Neural crest cell (in vitro differentiated cells): ENCODE data around the gene PTK7. TPM values are rescaled to one million over a fixed set of nuclear protein-coding genes. Genes with fewer than 3 reads are reported as not detected.

Experiments used
- DNase-seq: peaks from one replicate; pipeline ENCODE4 v3.0.0; 2021; ENCODE audit warnings: low read depth, mixed read lengths, low spot score
- H3K27ac Mint-ChIP-seq: one replicate; pipeline ENCODE4 v1.8.0; 2021; ENCODE audit warnings: mild to moderate bottlenecking, mixed read lengths; ENCODE audit not compliant: unreplicated experiment
- H3K27me3 Mint-ChIP-seq: 2 replicates; pipeline ENCODE4 v1.8.0; 2021; ENCODE audit warnings: low read depth, mild to moderate bottlenecking, mixed read lengths
- H3K36me3 Mint-ChIP-seq: 2 replicates; pipeline ENCODE4 v1.8.0; 2021; ENCODE audit warnings: low read depth, mild to moderate bottlenecking, mixed read lengths
- H3K4me1 Mint-ChIP-seq: 2 replicates; pipeline ENCODE4 v1.8.0; 2021; ENCODE audit warnings: mixed read lengths
- H3K4me3 Mint-ChIP-seq: one replicate; pipeline ENCODE4 v1.8.0; 2021; ENCODE audit warnings: mild to moderate bottlenecking, mixed read lengths
- H3K9me3 Mint-ChIP-seq: 2 replicates; pipeline ENCODE4 v1.8.0; 2021; ENCODE audit warnings: mixed read lengths
- total RNA-seq: library from RNA; stranded (reverse); gene quantifications from 2 replicates; pipeline ENCODE4 v1.2.1, GENCODE V29; 2021
- TF ChIP-seq, protein P1 (sequence below): fragments of 200-600 bp; sonication (generic); conservative IDR thresholded peaks from 2 replicates; pipeline ENCODE4 v1.5.0; 2021; ENCODE audit warnings: antibody characterized with exemption, mild to moderate bottlenecking

Gene PTK7
- total RNA-seq, 1 donor from 2014 or later = 106 TPM

DNA sequence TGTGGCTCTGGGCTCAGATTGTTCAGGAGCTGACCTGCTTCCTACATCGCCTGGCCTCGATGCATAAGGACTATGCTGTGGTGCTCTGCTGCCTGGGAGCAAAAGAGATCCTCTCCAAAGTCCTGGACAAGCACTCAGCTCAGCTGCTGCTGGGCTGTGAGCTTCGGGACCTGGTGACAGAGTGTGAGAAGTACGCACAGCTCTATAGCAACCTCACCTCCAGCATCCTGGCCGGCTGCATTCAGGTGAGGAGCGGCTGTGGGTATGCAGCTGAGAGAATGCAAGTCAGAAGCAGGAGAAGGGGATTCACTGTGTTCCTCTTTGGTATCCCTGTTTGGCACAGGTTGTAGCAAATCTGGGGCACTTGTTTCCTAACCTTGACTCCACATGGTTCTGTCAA lies 123.8 kb downstream of the PTK7 start:
- TF ChIP-seq, protein P1, sequence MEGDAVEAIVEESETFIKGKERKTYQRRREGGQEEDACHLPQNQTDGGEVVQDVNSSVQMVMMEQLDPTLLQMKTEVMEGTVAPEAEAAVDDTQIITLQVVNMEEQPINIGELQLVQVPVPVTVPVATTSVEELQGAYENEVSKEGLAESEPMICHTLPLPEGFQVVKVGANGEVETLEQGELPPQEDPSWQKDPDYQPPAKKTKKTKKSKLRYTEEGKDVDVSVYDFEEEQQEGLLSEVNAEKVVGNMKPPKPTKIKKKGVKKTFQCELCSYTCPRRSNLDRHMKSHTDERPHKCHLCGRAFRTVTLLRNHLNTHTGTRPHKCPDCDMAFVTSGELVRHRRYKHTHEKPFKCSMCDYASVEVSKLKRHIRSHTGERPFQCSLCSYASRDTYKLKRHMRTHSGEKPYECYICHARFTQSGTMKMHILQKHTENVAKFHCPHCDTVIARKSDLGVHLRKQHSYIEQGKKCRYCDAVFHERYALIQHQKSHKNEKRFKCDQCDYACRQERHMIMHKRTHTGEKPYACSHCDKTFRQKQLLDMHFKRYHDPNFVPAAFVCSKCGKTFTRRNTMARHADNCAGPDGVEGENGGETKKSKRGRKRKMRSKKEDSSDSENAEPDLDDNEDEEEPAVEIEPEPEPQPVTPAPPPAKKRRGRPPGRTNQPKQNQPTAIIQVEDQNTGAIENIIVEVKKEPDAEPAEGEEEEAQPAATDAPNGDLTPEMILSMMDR = no peak
- no peak for DNase-seq
- H3K9me3 Mint-ChIP-seq = no peaks in the 10 kb centered on the region
- H3K4me1 Mint-ChIP-seq = no peaks in the 10 kb centered on the region
- no peak overlapping the region for H3K4me3 Mint-ChIP-seq
- peaks cover 2% of the 10 kb centered on the region for H3K36me3 Mint-ChIP-seq
- no peaks in the 10 kb centered on the region for H3K27me3 Mint-ChIP-seq
- peak overlapping the region; percentile 68 for H3K27ac Mint-ChIP-seq

DNA sequence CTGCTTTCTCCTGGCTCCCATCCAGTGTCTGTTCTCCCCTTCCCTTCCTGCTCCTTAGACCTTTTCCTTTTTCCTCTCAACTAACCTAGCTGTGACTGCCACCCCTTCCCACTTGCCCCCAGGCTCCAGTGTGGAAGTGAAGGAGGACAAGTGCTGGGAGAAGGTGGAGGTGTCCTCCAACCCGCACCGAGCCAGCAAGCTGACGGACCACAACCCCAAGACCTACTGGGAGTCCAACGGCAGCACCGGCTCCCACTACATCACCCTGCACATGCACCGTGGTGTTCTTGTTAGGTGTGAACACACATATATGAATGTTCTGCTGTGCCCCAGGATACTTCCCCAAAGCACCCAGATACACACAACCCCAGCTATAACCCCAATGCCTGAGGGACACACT lies 124.4 kb downstream of the PTK7 start:
- no peak overlapping the region for H3K4me3 Mint-ChIP-seq
- H3K4me1 Mint-ChIP-seq = no peaks in the 10 kb centered on the region
- TF ChIP-seq, protein P1 = no peak
- DNase-seq = no peak
- no peaks in the 10 kb centered on the region for H3K9me3 Mint-ChIP-seq
- peak overlapping the region; percentile 30 for H3K27ac Mint-ChIP-seq
- H3K36me3 Mint-ChIP-seq = peaks cover 2% of the 10 kb centered on the region
- no peaks in the 10 kb centered on the region for H3K27me3 Mint-ChIP-seq

DNA sequence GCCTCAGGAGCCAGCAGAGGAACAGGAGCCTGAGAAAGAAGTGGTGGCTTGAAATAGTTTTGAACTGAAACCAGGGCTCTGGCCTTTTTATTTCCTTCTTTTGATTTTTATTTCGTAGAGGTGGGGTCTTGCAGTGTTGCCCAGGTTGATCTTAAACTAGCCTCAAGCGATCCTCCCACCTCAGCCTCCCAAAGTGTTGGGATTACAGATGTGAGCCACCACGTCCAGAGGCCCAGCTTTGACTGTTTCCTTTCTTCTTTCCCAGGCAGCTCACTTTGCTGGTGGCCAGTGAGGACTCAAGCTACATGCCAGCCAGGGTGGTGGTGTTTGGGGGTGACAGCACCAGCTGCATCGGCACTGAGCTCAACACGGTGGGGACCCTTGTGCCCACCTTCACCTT lies 126.3 kb downstream of the PTK7 start:
- TF ChIP-seq, protein P1 = no peak
- Mint-ChIP-seq H3K4me1 (no peaks in the 10 kb centered on the region), H3K36me3 (peaks cover 6% of the 10 kb centered on the region), H3K4me3 (no peak overlapping the region), H3K27ac (no peak overlapping the region), H3K27me3 (no peaks in the 10 kb centered on the region), H3K9me3 (no peaks in the 10 kb centered on the region)
- no peak for DNase-seq

DNA sequence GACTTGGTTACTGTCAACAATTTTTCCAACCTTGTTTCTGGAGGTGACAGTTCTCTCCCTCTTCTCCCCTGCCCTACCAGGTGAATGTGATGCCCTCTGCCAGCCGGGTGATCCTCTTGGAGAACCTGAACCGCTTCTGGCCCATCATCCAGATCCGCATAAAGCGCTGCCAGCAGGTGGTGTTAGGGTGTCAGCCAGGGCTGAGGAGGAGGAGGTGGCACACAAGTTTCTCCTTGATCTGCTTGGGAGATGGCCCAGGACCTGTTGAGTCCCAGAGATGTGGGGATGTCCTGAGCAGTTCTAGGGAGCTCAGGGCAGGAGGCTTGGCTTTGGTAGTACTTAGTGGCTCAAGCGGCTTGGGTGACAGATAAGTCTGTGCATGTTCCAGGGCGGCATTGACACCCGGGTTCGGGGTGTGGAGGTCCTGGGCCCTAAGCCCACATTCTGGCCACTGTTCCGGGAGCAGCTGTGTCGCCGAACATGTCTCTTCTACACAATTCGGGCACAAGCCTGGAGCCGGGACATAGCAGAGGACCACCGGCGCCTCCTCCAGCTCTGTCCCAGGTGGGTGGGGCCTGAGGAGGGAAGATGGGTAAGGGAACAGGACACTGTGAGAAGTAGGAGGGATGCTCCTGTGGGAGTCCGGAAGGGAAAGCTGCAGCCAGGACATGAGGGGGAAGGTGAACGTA lies 127.1 kb downstream of the PTK7 start:
- H3K27me3 Mint-ChIP-seq = no peaks in the 10 kb centered on the region

DNA sequence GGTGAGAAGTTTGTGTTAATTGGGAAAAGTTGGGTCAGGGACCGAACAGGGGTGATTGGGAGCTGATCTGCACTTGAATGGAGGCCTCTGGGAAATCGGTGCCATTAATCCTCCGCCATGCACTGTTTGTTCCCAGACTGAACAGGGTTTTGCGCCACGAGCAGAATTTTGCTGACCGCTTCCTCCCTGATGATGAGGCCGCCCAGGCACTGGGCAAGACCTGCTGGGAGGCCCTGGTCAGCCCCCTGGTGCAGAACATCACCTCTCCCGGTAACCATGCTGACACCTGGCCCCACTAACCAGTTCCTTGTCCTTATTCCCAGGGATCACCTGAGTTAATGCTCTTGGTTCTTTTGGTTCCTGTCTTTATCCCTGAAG lies 127.6 kb downstream of the PTK7 start:
- no peak overlapping the region for H3K27ac Mint-ChIP-seq
- H3K27me3 Mint-ChIP-seq = no peaks in the 10 kb centered on the region
- no peaks in the 10 kb centered on the region for H3K9me3 Mint-ChIP-seq
- no peaks in the 10 kb centered on the region for H3K4me1 Mint-ChIP-seq
- no peak overlapping the region for H3K4me3 Mint-ChIP-seq
- no peak for DNase-seq
- peaks cover 6% of the 10 kb centered on the region for H3K36me3 Mint-ChIP-seq
- TF ChIP-seq, protein P1 = no peak

More for the DNA sequence above, 127.1 kb downstream of the PTK7 start:
- peaks cover 6% of the 10 kb centered on the region for H3K36me3 Mint-ChIP-seq
- peak overlapping the region; percentile 59 for H3K27ac Mint-ChIP-seq
- no peaks in the 10 kb centered on the region for H3K4me1 Mint-ChIP-seq
- no peak overlapping the region for H3K4me3 Mint-ChIP-seq
- H3K9me3 Mint-ChIP-seq = no peaks in the 10 kb centered on the region
- DNase-seq = no peak
- TF ChIP-seq, protein P1 = no peak
